GM23248 (cell line): Measurements from ENCODE around the gene POFUT2.

Experiments used
- EZH2 ChIP-seq: fragments of 200-600 bp; sonication (generic); IDR thresholded peaks from 2 replicates; pipeline ENCODE4 v1.6.1; 2018; ENCODE audit warnings: antibody characterized with exemption, mild to moderate bottlenecking; ENCODE audit not compliant: insufficient read depth, poor library complexity, severe bottlenecking
- EZH2phosphoT487 ChIP-seq: fragments of 200-600 bp; sonication (generic); IDR thresholded peaks from 2 replicates; pipeline ENCODE4 v1.6.1; 2018; ENCODE audit warnings: antibody characterized with exemption, moderate library complexity, mild to moderate bottlenecking, low read depth; ENCODE audit not compliant: insufficient read depth

DNA sequence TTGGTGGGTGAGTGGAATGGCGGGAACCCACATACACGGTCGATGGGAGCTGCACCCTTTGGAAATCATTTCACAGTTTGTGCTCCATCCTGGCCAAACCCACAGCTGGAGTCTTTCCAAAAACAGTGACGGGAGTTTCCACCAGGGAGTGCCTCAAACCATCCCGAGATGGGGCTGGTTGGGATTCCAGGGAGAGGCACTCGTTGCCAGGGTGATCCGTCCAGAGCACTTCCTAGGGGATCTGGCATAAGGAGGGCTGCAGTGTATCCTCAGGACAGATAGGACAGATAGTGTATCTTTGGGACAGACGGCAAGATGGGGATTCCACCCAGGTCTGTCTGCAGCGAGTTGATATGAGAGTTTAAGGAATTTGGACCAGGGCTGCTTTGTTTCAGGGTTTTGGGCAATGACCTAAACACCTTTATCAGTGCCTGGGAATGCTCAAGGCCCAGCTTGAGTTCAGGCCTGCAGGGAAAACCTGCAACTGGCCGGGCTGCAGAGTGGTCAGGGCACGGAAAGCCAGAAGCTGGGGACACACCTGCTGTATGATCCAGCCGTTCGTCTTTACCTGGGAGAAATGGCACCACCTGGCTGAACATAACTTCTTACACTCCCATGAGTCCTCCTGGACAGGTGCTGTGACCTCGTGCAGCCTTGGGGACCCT lies 3.4 kb upstream of the POFUT2 start:
- TF ChIP-seq EZH2: no peak
- no peak for TF ChIP-seq EZH2phosphoT487
